GM21423 (cell line): ENCODE results near the gene TLL2.

ENCODE experiments used
- ATAC-seq: cut with Tn5 transposase; IDR thresholded peaks from one replicate; pipeline ENCODE4 v1.9.1; 2021; ENCODE audit warnings: mild to moderate bottlenecking, moderate library complexity; ENCODE audit not compliant: unreplicated experiment

TLL2 gene

DNA sequence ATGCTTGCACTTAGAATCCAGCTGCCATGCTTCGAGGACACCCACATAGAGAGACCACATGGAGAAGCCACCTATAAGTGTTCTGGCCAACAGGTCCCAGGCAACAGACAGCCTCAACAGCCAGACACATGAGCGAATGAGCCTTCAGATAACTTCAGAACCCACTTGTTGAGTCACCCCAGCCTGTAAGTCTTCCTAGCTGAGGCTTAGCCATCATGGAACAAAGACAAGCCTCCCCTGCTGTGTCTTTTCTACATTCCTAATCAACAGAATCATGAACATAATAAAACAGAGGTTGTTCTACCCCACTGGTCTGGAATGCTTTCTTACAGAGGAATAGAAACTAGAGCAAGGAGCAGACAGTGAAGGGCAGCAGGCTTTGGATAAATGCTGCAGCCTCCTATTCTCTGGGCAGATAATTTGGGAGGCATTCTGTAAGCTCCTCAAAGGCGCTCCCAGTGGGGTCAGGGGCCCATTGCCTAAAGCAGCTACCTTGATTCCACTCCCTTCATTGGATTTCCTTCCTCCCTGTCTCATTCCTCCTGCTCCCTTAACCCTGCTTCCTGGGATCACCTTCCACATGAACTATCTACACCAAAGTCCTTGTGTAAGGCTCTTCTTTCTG, 4.6 kb downstream of the TLL2 start:
- ATAC-seq, result no peak

DNA sequence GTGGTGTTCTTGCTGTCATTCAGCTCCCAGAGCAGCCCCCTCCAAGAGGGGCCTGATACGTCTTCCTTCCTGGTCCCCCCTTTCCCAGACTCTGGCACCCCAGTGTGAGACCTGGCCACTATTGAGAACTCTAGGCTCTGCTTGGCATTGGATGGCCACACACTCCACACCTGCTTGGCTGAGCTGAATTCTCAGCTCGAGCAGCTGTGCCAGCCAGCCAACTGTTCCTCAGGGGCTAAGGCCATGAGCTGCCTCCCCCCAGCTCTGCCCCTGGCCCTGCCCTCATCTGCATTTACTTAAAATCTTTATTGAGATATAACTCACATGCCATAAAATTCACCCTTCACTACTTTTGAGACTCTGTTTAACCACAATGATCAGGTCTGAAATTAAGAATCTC, 6.7 kb downstream of the TLL2 start:
- ATAC-seq, result no peak

DNA sequence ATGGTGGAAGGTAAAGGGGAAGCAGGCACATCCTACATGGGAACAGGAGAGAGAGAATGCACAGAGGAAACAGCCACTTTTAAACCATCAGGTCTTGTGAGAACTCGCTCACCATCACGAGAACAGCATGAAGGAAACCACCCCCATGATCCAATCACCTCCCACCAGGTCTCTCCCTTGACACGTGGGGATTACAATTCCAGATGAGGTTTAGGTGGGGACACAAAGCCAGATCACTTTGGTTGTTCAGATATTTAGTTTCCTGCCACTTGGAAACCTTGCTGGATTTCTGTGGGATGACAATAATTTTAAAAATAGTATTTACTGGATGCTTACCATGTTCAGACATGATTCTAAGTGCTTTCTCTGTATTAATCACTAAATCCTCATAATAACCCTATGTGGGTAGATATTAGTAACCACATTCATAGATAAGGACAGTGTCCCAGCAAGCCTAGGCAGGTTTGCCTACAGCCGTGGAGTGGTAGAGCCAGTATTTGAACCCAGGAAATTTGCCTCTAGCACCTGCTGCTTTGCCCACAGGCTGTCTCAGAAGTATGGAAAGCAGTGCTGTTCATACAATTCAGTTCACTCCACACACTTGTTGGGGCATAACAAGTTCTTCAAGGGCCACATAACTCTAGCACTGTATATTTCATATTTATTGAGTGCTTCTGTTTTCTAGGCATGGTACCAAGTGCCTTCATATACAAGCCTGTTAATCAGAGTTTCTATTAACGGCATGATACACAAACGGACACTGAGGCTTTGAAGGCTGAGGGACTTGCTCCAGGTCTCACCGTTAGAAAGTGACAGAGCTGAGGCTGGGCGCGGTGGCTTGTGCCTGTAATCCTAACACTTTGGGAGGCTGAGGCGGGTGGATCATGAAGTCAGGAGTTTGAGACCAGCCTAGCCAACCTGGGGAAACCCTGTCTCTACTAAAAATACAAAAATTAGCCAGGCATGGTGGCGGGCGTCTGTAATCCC, 8.3 kb downstream of the TLL2 start:
- ATAC-seq, result no peak

DNA sequence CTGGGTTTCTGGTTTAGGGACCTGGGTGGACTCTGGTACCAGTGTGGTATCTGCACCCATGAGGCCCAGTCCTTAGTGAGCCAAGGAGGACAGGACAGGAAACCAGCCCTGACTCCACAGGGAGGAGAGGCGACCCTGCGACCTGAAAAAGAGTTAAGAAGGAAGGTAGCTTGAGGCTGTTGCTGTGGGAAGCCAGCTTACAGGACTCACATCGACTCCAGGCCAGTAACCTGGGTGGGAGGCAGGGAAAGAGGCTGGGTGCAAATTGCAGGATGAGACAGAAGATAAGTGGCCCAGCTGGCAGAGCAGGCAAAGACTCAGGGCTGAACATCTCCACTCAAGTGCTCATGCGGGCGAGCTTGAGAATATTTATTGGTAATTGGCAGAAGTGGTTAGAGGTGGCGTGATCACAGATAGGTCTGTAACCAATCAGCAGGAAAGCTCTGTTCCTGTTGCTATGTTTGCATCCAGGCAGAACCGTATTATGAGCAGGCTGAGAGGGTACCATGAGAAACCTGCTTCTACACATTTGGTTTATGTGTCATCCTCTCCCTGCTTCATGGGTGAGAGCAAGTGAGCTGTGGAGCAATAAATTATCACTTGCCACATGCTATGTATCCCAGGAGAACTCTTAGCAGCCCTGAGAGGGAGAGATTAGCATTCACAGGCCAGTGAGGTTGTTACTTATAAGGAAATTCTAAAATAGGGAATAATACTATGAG, 11.0 kb downstream of the TLL2 start:
- no peak for ATAC-seq

DNA sequence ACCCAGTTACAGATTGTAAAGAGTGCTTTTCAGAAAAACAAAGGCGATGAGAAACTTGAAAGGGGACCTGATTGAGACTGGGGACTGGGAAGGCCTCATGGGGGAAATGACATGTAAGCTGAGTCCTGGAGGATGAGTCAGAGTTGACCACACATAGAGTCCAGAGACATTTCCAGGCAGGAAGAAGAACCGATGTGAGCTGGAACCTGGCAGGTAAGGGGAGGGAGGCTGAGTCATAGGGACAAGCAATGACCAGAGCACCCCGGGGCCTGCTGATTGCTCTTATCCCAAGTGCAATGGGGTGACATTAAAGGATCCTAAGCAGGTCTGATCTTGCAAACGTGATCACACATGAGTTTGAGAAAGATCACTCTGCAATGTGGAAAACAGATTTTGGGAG, 11.7 kb downstream of the TLL2 start:
- no peak for ATAC-seq

DNA sequence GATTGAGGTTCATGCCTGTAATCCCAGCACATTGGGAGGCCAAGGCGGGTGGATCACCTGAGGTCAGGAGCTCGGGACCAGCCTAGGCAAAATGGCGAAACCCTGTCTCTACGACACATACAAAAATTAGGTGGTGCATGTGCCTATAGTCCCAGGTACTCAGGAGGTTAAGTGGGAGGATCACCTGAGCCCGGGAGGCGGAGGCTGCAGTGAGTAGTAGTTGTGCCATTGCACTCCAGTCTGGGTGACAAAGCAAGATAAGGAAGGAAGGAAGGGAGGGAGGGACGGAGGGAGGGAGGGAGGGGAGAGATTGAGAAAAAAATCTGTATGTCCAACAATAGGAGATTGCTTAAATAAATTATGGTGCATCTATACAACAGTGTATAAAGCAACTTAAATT, 13.2 kb downstream of the TLL2 start:
- ATAC-seq, result no peak

DNA sequence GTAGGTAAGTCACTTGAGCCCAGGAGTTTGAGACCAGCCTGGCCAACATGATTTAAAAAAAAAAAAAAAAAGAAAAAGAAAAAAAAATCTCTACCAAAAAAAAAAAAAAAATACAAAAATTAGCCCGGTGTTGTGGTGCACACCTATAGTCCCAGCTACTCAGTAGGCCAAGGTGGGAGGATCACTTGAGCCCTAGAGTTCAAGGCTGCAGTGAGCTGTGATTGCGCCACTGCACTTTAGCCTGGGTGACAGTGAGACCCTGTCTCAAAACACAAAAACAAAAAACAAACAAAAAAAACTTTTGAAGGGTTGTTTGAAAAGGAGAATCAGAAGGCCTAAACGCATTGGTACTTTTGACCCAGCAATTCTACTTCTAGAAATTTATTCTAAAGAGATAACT, 13.7 kb downstream of the TLL2 start:
- ATAC-seq, result no peak

DNA sequence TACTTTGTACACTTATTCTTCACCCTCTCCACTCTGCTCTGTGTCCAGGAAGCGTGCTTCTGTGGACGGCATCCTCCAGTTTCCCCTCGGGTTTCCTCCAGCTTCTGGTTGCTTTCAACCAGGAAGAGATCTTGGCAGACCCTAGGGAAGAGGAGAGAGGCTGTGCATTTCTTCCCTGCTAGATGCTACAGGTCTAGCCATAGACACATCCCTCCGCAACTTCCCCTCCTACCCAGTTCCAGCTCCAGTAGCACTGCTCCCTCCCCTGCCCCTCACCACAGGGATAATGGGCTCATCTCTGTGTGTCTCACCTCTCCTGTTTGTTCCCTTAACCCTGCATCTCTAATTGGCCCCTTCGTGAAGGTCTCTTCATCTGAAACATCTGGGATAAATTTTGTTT, 16.3 kb downstream of the TLL2 start:
- no peak for ATAC-seq

DNA sequence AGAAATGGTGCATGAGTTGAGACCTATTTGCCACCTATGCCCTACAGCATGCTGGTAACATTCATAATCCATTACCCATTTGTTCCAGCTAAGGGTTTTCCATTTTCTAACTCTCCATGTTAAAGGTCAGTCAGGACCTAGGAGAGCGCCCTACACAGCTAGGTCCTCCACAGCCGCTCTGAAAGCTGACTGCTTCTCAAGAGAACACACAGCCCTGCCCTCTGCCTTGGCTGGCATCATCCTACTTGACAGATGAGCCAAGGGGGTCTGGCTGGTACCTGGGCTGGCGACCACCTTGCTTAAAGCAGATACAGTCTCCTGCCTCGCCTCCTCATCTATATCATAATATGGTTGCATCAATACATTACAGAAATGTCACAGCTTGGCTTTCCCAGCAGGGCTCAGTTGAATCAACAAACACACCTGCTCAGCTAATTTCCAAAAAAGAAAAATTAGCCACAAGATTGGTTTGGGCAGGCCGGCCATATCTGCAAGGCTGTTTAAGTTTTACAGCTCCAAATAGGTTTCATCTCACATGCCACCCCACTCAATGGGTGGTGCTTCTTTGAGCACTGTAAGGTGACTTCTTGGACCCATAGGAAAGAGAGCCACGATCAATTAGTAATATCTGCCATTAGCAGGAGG, 17.3 kb downstream of the TLL2 start:
- no peak for ATAC-seq

DNA sequence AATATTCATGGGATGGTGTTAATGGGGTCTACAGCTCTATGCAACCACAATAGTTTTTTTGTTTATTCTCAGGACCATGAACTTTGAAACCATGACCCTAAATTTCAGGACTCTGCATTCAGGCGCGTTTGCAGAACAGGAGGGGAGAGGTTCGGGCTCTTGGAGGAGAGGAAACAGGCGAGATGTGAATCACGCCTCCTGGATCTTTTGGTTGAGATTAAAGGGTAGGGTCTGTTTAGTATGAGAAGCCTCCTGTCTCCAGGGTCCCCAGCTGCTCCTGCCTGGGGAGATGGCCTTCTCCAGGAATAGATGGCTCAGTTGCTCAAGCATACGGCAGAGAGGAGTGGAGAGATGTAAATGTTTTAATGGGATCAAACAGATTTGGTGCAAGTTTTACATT, 18.2 kb downstream of the TLL2 start:
- ATAC-seq, result no peak

DNA sequence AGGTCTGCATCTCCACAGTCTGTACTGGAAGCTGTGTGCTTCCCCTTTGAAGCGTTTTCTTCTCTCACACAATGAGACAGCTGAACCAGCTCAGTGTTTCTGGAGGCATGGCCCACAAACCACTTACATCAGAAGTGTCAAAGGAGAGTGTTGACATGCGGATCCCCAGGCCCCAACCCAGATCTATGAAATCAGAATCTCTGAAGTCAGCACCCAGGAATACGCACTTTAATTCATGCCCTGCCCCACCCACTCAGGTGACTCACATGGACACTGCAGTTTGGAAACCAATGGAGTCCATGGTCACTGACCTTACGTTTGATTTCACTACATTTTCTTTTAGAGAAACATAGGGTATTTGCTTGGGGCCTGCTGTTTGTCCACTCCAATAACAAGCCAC, 19.0 kb downstream of the TLL2 start:
- no peak for ATAC-seq

DNA sequence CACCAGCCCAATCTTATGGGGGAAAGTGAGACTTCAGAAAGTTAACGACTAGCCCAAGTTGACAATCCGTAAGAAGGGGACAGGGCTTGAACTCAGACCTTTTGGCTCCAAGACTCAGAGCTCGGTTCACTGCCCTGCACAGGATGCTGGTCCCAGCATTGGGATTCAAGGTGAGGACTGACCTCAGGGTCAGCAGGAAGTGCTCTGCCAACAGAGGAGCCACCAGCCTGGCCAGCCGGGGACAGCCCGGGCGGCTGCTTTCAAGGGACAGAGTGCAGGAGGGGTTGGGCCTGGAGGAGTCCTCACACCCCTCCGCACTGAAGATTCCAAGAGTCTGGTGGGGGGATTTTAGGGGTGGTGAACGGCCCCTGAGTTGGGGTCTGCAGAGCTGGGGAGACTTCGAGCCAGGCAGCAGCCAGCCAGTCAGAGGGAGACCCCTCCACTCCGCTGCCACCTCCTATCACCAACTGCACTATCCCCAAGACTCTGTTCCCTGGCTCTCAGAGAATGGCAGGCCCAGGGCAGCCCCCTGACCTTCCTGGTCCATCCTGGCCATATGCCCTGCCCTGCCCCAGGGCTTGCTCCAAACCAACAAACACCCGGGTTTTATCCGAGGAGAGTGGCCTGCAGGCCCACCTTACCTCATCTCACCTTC, 19.7 kb downstream of the TLL2 start:
- ATAC-seq, result no peak

DNA sequence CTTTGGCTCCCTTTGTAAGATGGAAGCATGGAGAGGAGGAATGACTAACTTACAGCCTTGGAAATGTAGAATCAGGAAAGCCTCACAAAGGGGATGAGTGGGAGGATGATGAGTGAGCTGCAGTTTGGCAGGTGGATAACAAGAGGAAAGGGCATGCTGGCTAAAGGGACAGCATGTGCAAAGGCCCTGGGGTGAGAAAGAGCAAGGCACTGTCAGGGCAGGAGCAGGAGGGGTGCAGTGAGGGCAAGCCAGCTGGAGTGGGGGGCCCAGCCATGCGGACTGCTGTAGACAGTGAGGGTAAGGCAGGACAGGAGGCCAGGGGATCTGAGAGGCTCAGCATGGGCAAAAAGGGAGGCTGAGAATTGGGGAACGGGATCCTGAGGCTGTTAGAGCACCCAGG, 20.5 kb downstream of the TLL2 start:
- ATAC-seq, result no peak

DNA sequence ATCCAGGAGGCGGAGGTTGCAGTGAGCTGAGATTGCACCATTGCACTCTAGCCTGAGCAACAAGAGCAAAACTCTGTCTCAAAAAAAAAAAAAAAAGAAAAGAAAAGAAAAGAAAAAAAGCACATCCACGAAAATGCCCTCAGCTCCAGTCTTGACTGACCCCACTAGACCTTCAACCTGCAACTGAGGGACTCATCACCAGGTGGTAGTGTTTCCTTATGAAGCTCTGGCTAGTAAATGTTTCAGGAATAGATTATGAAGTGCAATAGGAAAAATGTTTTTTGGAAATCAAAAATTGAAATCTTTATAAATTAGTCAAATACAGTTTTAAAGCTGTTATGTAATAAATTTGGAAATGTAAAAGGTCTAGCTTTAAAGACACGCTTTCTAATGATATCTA, 22.4 kb downstream of the TLL2 start:
- ATAC-seq, result no peak

DNA sequence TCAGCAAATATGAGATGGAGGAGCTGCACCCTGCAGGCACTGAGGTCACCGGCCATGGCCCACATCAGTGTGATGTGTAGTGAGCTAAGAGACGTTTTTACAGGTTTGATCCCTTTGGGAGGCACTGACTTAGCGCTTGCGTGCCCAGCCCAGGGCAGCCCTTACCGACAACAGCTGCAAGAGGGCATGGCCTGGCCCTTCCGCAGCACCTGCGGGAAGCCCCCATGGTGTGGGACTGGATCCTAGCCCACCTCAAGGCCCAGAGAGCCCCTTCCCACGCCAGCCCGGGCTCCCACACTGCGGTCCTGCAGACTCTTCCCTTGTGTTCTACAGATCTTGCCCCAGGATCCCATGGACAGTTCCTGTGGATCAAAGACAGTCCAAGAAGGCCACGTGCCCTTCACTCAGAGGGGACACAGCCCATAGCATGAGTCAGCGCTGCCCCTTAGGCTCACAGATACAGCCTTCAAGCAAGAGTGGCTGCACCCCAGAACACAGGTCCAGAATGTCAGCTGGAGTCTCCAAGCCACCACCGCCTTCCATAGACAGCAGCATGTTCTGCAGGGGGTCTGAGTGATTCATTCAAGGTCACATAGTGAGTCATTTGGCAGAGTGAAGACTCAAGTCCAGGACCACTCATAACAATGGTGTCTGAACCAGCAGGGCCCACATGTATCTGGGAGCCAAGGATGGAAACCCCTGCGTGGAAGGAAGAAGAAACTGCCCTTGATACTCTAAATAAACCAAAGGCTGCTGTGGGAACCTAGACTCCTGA, 25.4 kb downstream of the TLL2 start:
- ATAC-seq, result no peak

DNA sequence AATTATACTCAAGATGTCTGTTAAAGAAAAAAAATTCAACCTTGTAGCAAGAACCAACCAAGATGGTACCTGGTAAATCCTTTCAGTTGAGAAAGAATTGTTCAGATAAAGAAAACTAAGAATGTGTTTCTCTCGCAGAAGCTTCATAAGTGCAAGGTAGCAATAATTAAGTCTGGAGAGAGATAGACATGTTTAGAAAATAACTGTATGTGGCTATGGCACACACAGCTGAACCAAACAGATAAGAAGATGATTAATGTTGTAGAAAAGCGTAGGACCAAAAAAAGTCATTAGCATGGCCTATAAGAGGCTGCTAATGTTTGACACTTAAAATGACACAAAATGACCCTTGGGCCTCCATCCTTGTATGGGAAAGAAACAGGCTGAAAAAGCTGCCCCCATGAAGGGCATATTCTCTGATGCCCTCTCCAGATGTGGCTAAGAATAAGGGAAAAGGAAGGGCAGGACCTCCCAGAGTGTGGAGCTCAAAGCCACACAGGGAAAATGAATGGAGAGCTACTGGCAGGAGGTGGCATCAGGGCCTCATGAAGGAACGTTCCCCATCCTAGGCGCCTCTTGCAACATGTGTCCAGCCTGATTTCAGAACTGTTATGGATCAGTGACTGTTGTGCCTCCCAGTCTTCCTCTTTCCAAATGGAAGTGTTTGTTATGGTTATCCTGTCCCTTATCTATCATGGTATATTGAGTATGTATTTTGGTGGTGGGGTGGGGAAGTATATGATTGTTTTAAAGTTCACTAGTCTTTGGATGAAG, 30.7 kb downstream of the TLL2 start:
- no peak for ATAC-seq

DNA sequence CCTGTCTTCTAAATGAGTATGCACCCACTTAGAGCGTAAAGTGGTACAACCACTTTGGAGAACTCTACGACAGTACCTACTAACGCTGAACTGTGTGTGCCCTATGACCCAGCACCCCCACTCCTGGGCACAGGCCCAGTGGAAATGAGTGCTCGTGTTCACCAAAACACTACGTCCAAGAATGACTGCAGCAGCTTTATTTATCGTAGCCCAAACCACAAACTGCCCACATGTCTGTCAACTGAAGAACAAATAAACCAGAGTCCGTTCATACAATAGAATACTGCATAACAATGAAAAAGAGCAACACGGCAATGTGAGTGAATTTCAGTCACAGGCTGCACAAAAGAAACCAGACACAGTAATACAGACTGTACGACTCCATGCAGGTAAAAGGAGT, 35.4 kb downstream of the TLL2 start:
- no peak for ATAC-seq

DNA sequence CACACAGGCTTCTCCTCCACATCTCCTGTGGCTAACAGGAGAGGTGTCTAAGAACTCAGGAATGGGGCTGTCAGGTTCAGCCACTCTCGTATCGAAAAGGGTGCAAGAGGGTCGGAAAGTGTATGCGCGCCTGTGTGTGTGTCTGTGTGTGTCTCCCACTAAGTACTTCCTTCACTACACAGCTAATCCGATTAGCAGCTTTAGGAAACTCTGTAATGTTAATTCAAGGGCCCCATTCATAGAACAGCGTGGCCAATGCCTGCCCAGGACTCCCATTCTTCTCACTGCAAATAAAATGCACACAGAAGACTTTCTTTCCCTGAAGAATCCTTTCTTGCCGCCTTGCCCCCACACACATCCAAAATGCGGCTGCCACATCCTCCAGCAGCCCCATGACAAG, 39.9 kb downstream of the TLL2 start:
- ATAC-seq, result no peak

DNA sequence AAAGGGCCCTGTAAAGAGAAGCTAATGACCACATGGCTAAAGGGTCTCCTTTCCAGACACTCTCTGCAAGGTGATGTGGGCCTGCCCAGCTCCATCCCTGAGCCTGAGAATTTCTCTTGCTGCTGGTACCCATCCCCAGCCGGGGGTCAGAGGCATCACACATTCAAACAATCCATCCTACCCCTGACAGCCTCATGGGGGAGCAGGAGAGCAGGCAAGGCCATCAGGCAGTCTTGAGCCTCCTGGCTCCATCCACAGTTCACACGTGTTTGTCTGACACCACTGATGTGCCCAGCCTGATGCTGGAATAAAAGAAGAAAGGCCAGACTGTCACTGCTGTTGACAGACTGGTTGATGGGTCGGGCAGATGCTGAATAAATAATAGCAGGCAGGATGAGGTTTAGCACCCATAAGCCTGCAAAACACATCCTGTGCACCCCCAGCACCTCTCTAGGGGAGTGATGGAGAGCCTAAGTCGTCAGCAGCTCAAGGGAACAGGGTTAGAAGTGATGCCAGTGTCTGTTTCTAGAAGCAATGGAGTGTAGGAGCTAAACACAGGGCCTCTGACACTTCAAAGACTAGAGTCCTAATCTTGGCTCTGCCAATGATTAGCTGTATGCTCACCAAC, 43.5 kb downstream of the TLL2 start:
- ATAC-seq, result no peak
